ENCODE results near the gene CHST10.

CHST10 gene

GRCh38 chr2:100425573-100426383 lies 8.3 kb upstream of the CHST10 start:
- DNase-seq (ENCODE audit: extremely low spot score) = no peak
- CTCF ChIA-PET = interaction anchor here (0.6 to 1.4 kb wide), 2 partner anchors 8 to 468 kb away, joined by 3 to 6 read pairs; no protein-coding TSS in a partner anchor
- TF ChIP-seq ZNF384 (IDR thresholded peaks at IDR 0.05) = no peak
- no peak for TF ChIP-seq FOXM1 (IDR thresholded peaks at IDR 0.05; ENCODE audit: borderline replicate concordance)
- TF ChIP-seq LEF1 (IDR thresholded peaks at IDR 0.05; ENCODE audit: borderline replicate concordance) = no peak
- TF ChIP-seq SP1 (IDR thresholded peaks at IDR 0.05) = no peak
- no peak for TF ChIP-seq PKNOX1 (IDR thresholded peaks at IDR 0.05)
- no peak for TF ChIP-seq ELF4 (IDR thresholded peaks at IDR 0.05)
- no peak for TF ChIP-seq HDGF (IDR thresholded peaks at IDR 0.05; ENCODE audit: borderline replicate concordance)
- no peak for TF ChIP-seq FOXK2 (IDR thresholded peaks at IDR 0.05)
- POLR2A ChIA-PET = no interaction called here

GRCh38 chr2:100425107-100425506 lies 7.6 kb upstream of the CHST10 start:
- no peak for DNase-seq (ENCODE audit: extremely low spot score)
- POLR2A ChIA-PET = no interaction called here
- TF ChIP-seq ELF4 (IDR thresholded peaks at IDR 0.05) = no peak
- TF ChIP-seq L3MBTL2 (conservative IDR thresholded peaks at IDR 0.05) = no peak
- TF ChIP-seq CTBP1 (IDR thresholded peaks at IDR 0.05; ENCODE audit: borderline replicate concordance) = no peak
- no peak for TF ChIP-seq TARDBP (IDR thresholded peaks at IDR 0.05)
- TF ChIP-seq BHLHE40 (IDR thresholded peaks at IDR 0.05; ENCODE audit: borderline replicate concordance) = no peak
- no peak for TF ChIP-seq FOXM1 (IDR thresholded peaks at IDR 0.05; ENCODE audit: borderline replicate concordance)
- no peak for TF ChIP-seq HDGF (IDR thresholded peaks at IDR 0.05; ENCODE audit: borderline replicate concordance)
- TF ChIP-seq NFRKB (IDR thresholded peaks at IDR 0.05) = no peak
- TF ChIP-seq FOXK2 (IDR thresholded peaks at IDR 0.05) = no peak
- TF ChIP-seq SUZ12 (IDR thresholded peaks at IDR 0.05) = no peak
- TF ChIP-seq ZNF384 (IDR thresholded peaks at IDR 0.05) = no peak
- no peak for TF ChIP-seq LEF1 (IDR thresholded peaks at IDR 0.05; ENCODE audit: borderline replicate concordance)
- TF ChIP-seq PKNOX1 (IDR thresholded peaks at IDR 0.05) = no peak
- no peak for TF ChIP-seq SP1 (IDR thresholded peaks at IDR 0.05)
- no peak for TF ChIP-seq ARNT (IDR thresholded peaks at IDR 0.05)
- no peak for TF ChIP-seq FOXA1 (IDR thresholded peaks at IDR 0.05)
- CTCF ChIA-PET = interaction anchor here (0.6 to 1.4 kb wide), 3 partner anchors 9 to 467 kb away, joined by 3 to 6 read pairs (median 4); no protein-coding TSS in a partner anchor

GRCh38 chr2:100424277-100424875 lies 6.9 kb upstream of the CHST10 start:
- CTCF ChIA-PET = interaction anchor here (0.7 kb wide), 1 partner anchor 24 kb away, joined by 4 read pairs; no protein-coding TSS in a partner anchor
- no peak for DNase-seq (ENCODE audit: extremely low spot score)

GRCh38 chr2:100423631-100424030 lies 6.2 kb upstream of the CHST10 start:
- POLR2A ChIA-PET = no interaction called here
- TF ChIP-seq ZNF384 (IDR thresholded peaks at IDR 0.05) = no peak
- no peak for TF ChIP-seq L3MBTL2 (conservative IDR thresholded peaks at IDR 0.05)
- no peak for TF ChIP-seq CTBP1 (IDR thresholded peaks at IDR 0.05; ENCODE audit: borderline replicate concordance)
- no peak for TF ChIP-seq ARNT (IDR thresholded peaks at IDR 0.05)
- no peak for TF ChIP-seq FOXM1 (IDR thresholded peaks at IDR 0.05; ENCODE audit: borderline replicate concordance)
- CTCF ChIA-PET = no interaction called here
- DNase-seq (ENCODE audit: extremely low spot score) = no peak

More at GRCh38 chr2:100424277-100424875, 6.9 kb upstream of the CHST10 start:
- POLR2A ChIA-PET = no interaction called here
- TF ChIP-seq CTBP1 (IDR thresholded peaks at IDR 0.05; ENCODE audit: borderline replicate concordance) (no peak), FOXA1 (IDR thresholded peaks at IDR 0.05) (no peak), PKNOX1 (IDR thresholded peaks at IDR 0.05) (no peak), SP1 (IDR thresholded peaks at IDR 0.05) (no peak), HDGF (IDR thresholded peaks at IDR 0.05; ENCODE audit: borderline replicate concordance) (no peak), BHLHE40 (IDR thresholded peaks at IDR 0.05; ENCODE audit: borderline replicate concordance) (no peak), ELF4 (IDR thresholded peaks at IDR 0.05) (no peak), LEF1 (IDR thresholded peaks at IDR 0.05; ENCODE audit: borderline replicate concordance) (no peak), TARDBP (IDR thresholded peaks at IDR 0.05) (no peak)

- POLR2A ChIA-PET = no interaction called here
- CTCF ChIA-PET = interaction anchor here (0.5 to 1.8 kb wide), 5 partner anchors 13 to 1088 kb away, joined by 3 to 7 read pairs (median 3); no protein-coding TSS in a partner anchor
- peak; percentile 68 for DNase-seq (ENCODE audit: extremely low spot score)
- no peak for TF ChIP-seq SUZ12 (IDR thresholded peaks at IDR 0.05)
- TF ChIP-seq FOXK2 (IDR thresholded peaks at IDR 0.05) = no peak
- TF ChIP-seq FOXA1 (IDR thresholded peaks at IDR 0.05) = no peak
- no peak for TF ChIP-seq SP1 (IDR thresholded peaks at IDR 0.05)
- TF ChIP-seq CTBP1 (IDR thresholded peaks at IDR 0.05; ENCODE audit: borderline replicate concordance) = no peak
- no peak for TF ChIP-seq ELF4 (IDR thresholded peaks at IDR 0.05)
- TF ChIP-seq FOXM1 (IDR thresholded peaks at IDR 0.05; ENCODE audit: borderline replicate concordance) = no peak
- TF ChIP-seq ZNF384 (IDR thresholded peaks at IDR 0.05) = no peak
- no peak for TF ChIP-seq NFRKB (IDR thresholded peaks at IDR 0.05)
- no peak for TF ChIP-seq BHLHE40 (IDR thresholded peaks at IDR 0.05; ENCODE audit: borderline replicate concordance)
- no peak for TF ChIP-seq HDGF (IDR thresholded peaks at IDR 0.05; ENCODE audit: borderline replicate concordance)
- no peak for TF ChIP-seq LEF1 (IDR thresholded peaks at IDR 0.05; ENCODE audit: borderline replicate concordance)
- TF ChIP-seq TARDBP (IDR thresholded peaks at IDR 0.05) = no peak
- no peak for TF ChIP-seq L3MBTL2 (conservative IDR thresholded peaks at IDR 0.05)
- no peak for TF ChIP-seq PKNOX1 (IDR thresholded peaks at IDR 0.05)
- TF ChIP-seq ARNT (IDR thresholded peaks at IDR 0.05) = no peak
Measured at GRCh38 chr2:100422320-100423055, 5.0 kb upstream of the CHST10 start.

Measured in HEK293T (cell line).